IMR-90 (cell line): ENCODE measurements around the gene CADM1. TPM values are rescaled to one million over a fixed set of nuclear protein-coding genes. Genes with fewer than 3 reads are reported as not detected.

ENCODE experiments used
- ATAC-seq: fragments of 200-7000 bp; cut with Tn5 transposase; 2 replicates; pipeline ENCODE4 v1.9.1; 2020; ENCODE audit warnings: low read depth, mild to moderate bottlenecking, moderate library complexity
- BruUV-seq: library from RNA; stranded (reverse); fragments of 400-500 nt; replicated peaks from 2 replicates; lab custom pipeline; 2021; lab: Mats Ljungman, UMichigan
- CTCF ChIA-PET: fragments of 300-600 bp; formaldehyde crosslinking; extraction: SDS; loops from one replicate; lab custom pipeline; 2021; ENCODE audit warnings: antibody characterized with exemption; lab: Yijun Ruan, JAX
- POLR2A ChIA-PET: fragments of 300-600 bp; sonication (Branson Sonifier 250); formaldehyde crosslinking; loops from one replicate; lab custom pipeline; 2022; ENCODE audit warnings: antibody characterized with exemption; ENCODE audit not compliant: unreplicated experiment; lab: Charles Lee
- DNase-seq: peaks from one replicate; pipeline ENCODE4 v3.0.0; 2013
- H2AFZ ChIP-seq: replicated peaks from 2 replicates; pipeline ENCODE3; 2013; ENCODE audit warnings: low read length, mild to moderate bottlenecking; ENCODE audit not compliant: poor library complexity
- H2AK5ac ChIP-seq: 2 replicates; pipeline ENCODE4 v1.6.1; 2013; ENCODE audit warnings: low read depth, low read length, inconsistent platforms
- H2AK9ac ChIP-seq: replicated peaks from 2 replicates; pipeline ENCODE3; 2013; ENCODE audit warnings: mild to moderate bottlenecking, low read depth, low read length, moderate library complexity; ENCODE audit not compliant: poor library complexity
- H2BK120ac ChIP-seq: 2 replicates; pipeline ENCODE4 v1.6.1; 2013; ENCODE audit warnings: low read depth, low read length, inconsistent platforms
- H2BK15ac ChIP-seq: 3 replicates; pipeline ENCODE4 v1.6.1; 2013; ENCODE audit warnings: low read depth, low read length, inconsistent platforms
- H2BK20ac ChIP-seq: 2 replicates; pipeline ENCODE4 v1.6.1; 2013; ENCODE audit warnings: low read depth, mild to moderate bottlenecking, inconsistent platforms, low read length, moderate library complexity
- H2BK5ac ChIP-seq: 2 replicates; pipeline ENCODE4 v1.6.1; 2013; ENCODE audit warnings: mild to moderate bottlenecking, low read depth, low read length, inconsistent platforms; ENCODE audit not compliant: poor library complexity, severe bottlenecking
- H3K14ac ChIP-seq: replicated peaks from 2 replicates; pipeline ENCODE4 v1.6.1; 2013; ENCODE audit warnings: low read depth, low read length, inconsistent platforms
- H3K18ac ChIP-seq: 2 replicates; pipeline ENCODE4 v1.6.1; 2013; ENCODE audit warnings: low read depth, low read length, control low read depth
- H3K23ac ChIP-seq: 2 replicates; pipeline ENCODE4 v1.6.1; 2013; ENCODE audit warnings: low read depth, low read length, inconsistent platforms
- H3K27ac ChIP-seq: 2 replicates; pipeline ENCODE4 v1.5.1; 2013; ENCODE audit warnings: mild to moderate bottlenecking, control low read depth, low read length; ENCODE audit not compliant: insufficient read depth
- H3K27me3 ChIP-seq: 2 replicates; pipeline ENCODE4 v1.6.1; 2013; ENCODE audit warnings: low read length; ENCODE audit not compliant: control insufficient read depth, insufficient read depth
- H3K36me3 ChIP-seq: 2 replicates; pipeline ENCODE4 v1.6.1; 2013; ENCODE audit warnings: low read length, mixed read lengths; ENCODE audit not compliant: control insufficient read depth, insufficient read depth
- H3K4ac ChIP-seq: 2 replicates; pipeline ENCODE4 v1.6.1; 2013; ENCODE audit warnings: low read depth, low read length, inconsistent platforms
- H3K4me1 ChIP-seq: 2 replicates; pipeline ENCODE4 v1.6.1; 2013; ENCODE audit warnings: low read length, mixed read lengths; ENCODE audit not compliant: control insufficient read depth, insufficient read depth
- H3K4me2 ChIP-seq: 2 replicates; pipeline ENCODE4 v1.6.1; 2013; ENCODE audit warnings: low read depth, mild to moderate bottlenecking, control low read depth, low read length, moderate library complexity
- H3K4me3 ChIP-seq: 2 replicates; pipeline ENCODE4 v1.5.1; 2013; ENCODE audit warnings: low read depth, mild to moderate bottlenecking, control low read depth, low read length, moderate library complexity; ENCODE audit not compliant: insufficient read depth
- H3K56ac ChIP-seq: 2 replicates; pipeline ENCODE4 v1.6.1; 2013; ENCODE audit warnings: low read length, inconsistent platforms; ENCODE audit not compliant: insufficient read depth; ENCODE audit errors: extremely low read depth
- H3K79me1 ChIP-seq, 2 experiments: 2 replicates each; pipeline ENCODE4 v1.6.1; 2013; ENCODE audit warnings: low read length in 2 of 2, inconsistent platforms in 1 of 2, low read depth in 1 of 2
- H3K9ac ChIP-seq: 2 replicates; pipeline ENCODE4 v1.6.1; 2013; ENCODE audit warnings: low read depth, low read length, control low read depth
- H3K9me1 ChIP-seq: 2 replicates; pipeline ENCODE4 v1.6.1; 2013; ENCODE audit warnings: low read length, inconsistent platforms; ENCODE audit not compliant: insufficient read depth
- H3K9me3 ChIP-seq: 2 replicates; pipeline ENCODE4 v1.6.1; 2013; ENCODE audit warnings: low read length; ENCODE audit not compliant: control insufficient read depth, insufficient read depth
- H4K20me1 ChIP-seq: 2 replicates; pipeline ENCODE4 v1.6.1; 2013; ENCODE audit warnings: low read length, inconsistent platforms; ENCODE audit not compliant: insufficient read depth
- H4K5ac ChIP-seq: 2 replicates; pipeline ENCODE4 v1.6.1; 2013; ENCODE audit warnings: mild to moderate bottlenecking, low read depth, low read length, control low read depth
- H4K8ac ChIP-seq, 2 experiments: 2 replicates each; pipeline ENCODE4 v1.6.1; 2013; ENCODE audit warnings: low read depth in 2 of 2, low read length in 2 of 2, control low read depth in 1 of 2, inconsistent platforms in 1 of 2
- H4K91ac ChIP-seq: 2 replicates; pipeline ENCODE4 v1.6.1; 2013; ENCODE audit warnings: low read depth, low read length, inconsistent platforms; ENCODE audit not compliant: insufficient read depth
- CEBPB ChIP-seq: IDR thresholded peaks from 2 replicates; pipeline ENCODE4 v1.6.1; 2012; ENCODE audit warnings: low read depth, low read length, improper control_type of control experiment
- CHD1 ChIP-seq: IDR thresholded peaks from 2 replicates; pipeline ENCODE4 v1.6.1; 2012; ENCODE audit warnings: low read depth, low read length, improper control_type of control experiment
- FOS ChIP-seq: fragments of 150-350 bp; IDR thresholded peaks from 2 replicates; pipeline ENCODE4 v1.6.1; 2016; ENCODE audit warnings: low read depth, low read length
- MAFK ChIP-seq: IDR thresholded peaks from 2 replicates; pipeline ENCODE4 v1.6.1; 2012; ENCODE audit warnings: low read depth, low read length, improper control_type of control experiment
- MAZ ChIP-seq: IDR thresholded peaks from 2 replicates; pipeline ENCODE4 v1.6.1; 2012; ENCODE audit warnings: low read depth, mild to moderate bottlenecking, low read length, improper control_type of control experiment, moderate library complexity, borderline replicate concordance
- POLR2A ChIP-seq: IDR thresholded peaks from 2 replicates; pipeline ENCODE4 v1.6.1; 2012; ENCODE audit warnings: mild to moderate bottlenecking, low read depth, low read length
- RAD21 ChIP-seq: IDR thresholded peaks from 2 replicates; pipeline ENCODE4 v1.6.1; 2012; ENCODE audit warnings: low read length, improper control_type of control experiment
- RFX5 ChIP-seq: IDR thresholded peaks from 2 replicates; pipeline ENCODE4 v1.8.0; 2012; ENCODE audit warnings: low read depth, mild to moderate bottlenecking, low read length, moderate library complexity
- SMC3 ChIP-seq: fragments of 150-350 bp; IDR thresholded peaks from 2 replicates; pipeline ENCODE4 v1.6.1; 2016; ENCODE audit warnings: low read depth, mild to moderate bottlenecking, antibody characterized with exemption, low read length, moderate library complexity
- WGBS, 2 experiments: methylation state at CpG; one replicate each; pipeline versions ENCODE4 v1.1.5 to v1.1.7; 2013; ENCODE audit warnings: missing lambda C conversion rate in 2 of 2; ENCODE audit not compliant: insufficient read length in 1 of 2; ENCODE audit errors: extremely low coverage in 2 of 2; 5-methylcytosine and 5-hydroxymethylcytosine counted together
- dilution Hi-C: fragments of 300-500 bp; cut with HindIII; formaldehyde crosslinking; loops from one replicate; pipeline ENCODE4 v1.14.3; 2018; ENCODE audit warnings: low sequenced_read_pairs; ENCODE audit not compliant: unreplicated experiment
- in situ Hi-C: fragments of 300-500 bp; cut with MboI; formaldehyde crosslinking; loops from 3 replicates; pipeline ENCODE4 v1.14.3; 2019; ENCODE audit warnings: low sequenced_read_pairs, inconsistent platforms, mixed read lengths
- intact Hi-C: fragments of 100-400 bp; cut with micrococcal nuclease; formaldehyde crosslinking; loops from 2 replicates; pipeline ENCODE4 v1.10.0; 2022
- polyA plus RNA-seq, 3 experiments: library from polyadenylated mRNA; depleted of rRNA; stranded (reverse); fragments of >200 nt; gene quantifications; 2 replicates each; pipeline ENCODE4 v1.2.3, GENCODE V29; 2012; ENCODE audit warnings: low replicate concordance in 1 of 3
- total RNA-seq: library from RNA; depleted of rRNA; stranded (reverse); fragments of >200 nt; gene quantifications from 2 replicates; pipeline ENCODE4 v1.2.3, GENCODE V29; 2012
- TF ChIP-seq, protein P1 (sequence below): fragments of 150-350 bp; IDR thresholded peaks from 2 replicates; pipeline ENCODE4 v1.6.1; 2016; ENCODE audit warnings: low read depth, mild to moderate bottlenecking, low read length, moderate library complexity, borderline replicate concordance

The CADM1 gene
- total and polyA plus RNA-seq, 2 of the 4 experiments (the other 2 are of a cell fraction), result 28.8 to 77.1 TPM

DNA sequence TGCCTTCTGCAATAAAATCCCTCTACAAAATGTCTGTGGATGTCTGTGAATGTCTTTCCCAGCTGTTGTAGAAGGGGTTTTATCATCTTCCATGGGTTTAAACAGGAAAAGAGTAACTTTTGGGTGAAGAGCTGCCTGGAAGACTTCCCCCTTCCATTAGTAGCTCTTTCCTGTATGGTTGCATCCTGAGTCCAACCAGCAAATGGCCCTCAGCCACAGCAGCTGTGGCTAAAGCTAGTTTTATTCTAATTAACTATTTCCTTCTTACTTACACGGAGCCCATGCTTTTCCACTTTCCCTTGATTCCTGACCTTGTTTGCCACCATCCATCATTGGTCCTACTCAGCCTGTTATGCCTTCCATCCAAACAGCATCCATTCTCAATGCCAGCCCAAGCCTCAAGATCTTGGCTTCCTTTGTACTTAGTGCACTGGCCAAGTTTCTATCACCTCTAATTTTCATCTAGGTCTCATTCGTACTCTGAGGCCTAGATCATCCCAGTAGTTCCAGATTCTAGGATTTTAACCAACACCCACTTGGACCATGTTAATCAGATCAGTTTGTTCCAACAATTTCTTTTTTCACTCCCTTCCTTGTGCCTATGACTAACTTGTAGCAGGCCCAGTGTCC lies 41.5 kb upstream of the CADM1 start:
- Histone ChIP-seq H3K36me3 (no peaks in the 10 kb centered on the region), H3K4me3 (no peak overlapping the region), H4K91ac (no peak overlapping the region), H2BK5ac (no peak overlapping the region), H3K9ac (no peak overlapping the region), H4K20me1 (no peaks in the 10 kb centered on the region), H4K5ac (no peak overlapping the region), H3K27ac (no peak overlapping the region), H3K18ac (no peak overlapping the region), H4K8ac (no peak overlapping the region), H3K79me1 (no peaks in the 10 kb centered on the region), H2BK120ac (no peak overlapping the region), H3K4me1 (no peaks in the 10 kb centered on the region), H2BK20ac (no peak overlapping the region), H3K4ac (no peak overlapping the region), H3K9me1 (no peaks in the 10 kb centered on the region), H2BK15ac (no peak overlapping the region), H3K4me2 (no peak overlapping the region), H3K56ac (no peak overlapping the region), H2AK5ac (no peak overlapping the region), H3K27me3 (peaks cover 15% of the 10 kb centered on the region), H3K9me3 (no peaks in the 10 kb centered on the region), H2AK9ac (no peak overlapping the region), H3K23ac (no peak overlapping the region), H3K14ac (no peak overlapping the region), H2AFZ (no peak overlapping the region)
- intact Hi-C loops, result no loop called here
- no peak for DNase-seq
- no peak for ATAC-seq
- dilution Hi-C loops, result no loop called here
- WGBS, 2 experiments, result 41% methylated on average over 2 of the region's 2 CpGs; no CpG with 5 or more reads in 1 of the 2 experiments
- TF ChIP-seq FOS (no peak), MAFK (no peak), RAD21 (no peak), RFX5 (no peak), MAZ (no peak), CEBPB (no peak), CHD1 (no peak), POLR2A (no peak), SMC3 (no peak)
- TF ChIP-seq, protein P1, sequence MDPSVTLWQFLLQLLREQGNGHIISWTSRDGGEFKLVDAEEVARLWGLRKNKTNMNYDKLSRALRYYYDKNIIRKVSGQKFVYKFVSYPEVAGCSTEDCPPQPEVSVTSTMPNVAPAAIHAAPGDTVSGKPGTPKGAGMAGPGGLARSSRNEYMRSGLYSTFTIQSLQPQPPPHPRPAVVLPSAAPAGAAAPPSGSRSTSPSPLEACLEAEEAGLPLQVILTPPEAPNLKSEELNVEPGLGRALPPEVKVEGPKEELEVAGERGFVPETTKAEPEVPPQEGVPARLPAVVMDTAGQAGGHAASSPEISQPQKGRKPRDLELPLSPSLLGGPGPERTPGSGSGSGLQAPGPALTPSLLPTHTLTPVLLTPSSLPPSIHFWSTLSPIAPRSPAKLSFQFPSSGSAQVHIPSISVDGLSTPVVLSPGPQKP, result no peak
- POLR2A ChIA-PET, result no interaction called here
- CTCF ChIA-PET, result no interaction called here
- in situ Hi-C loops, result no loop called here
- no TSS peak for BruUV-seq
